ENCODE results near the gene CMTM1. TPM values are rescaled to one million over a fixed set of nuclear protein-coding genes. Genes with fewer than 3 reads are reported as not detected.

Gene CMTM1
- polyA plus RNA-seq, 1 donor (not counting 4 experiments of a cell fraction or from before 2014, with no cell fraction given), result 0.24 TPM

- H3K27ac ChIP-seq (ENCODE audit: control insufficient read depth, insufficient read depth, low read length), result no peak overlapping the region
Observed at GRCh38 chr16:66524601-66525164, 41.6 kb upstream of the CMTM1 start.

GRCh38 chr16:66525396-66526180 is 40.7 kb upstream of the CMTM1 start:
- no peak overlapping the region for H2AFZ ChIP-seq (ENCODE audit: control insufficient read depth, low read length)
- H3K9me3 ChIP-seq (ENCODE audit: control insufficient read depth, low read depth, low read length), result no peaks in the 10 kb centered on the region
- DNase-seq (ENCODE audit: low read depth, low spot score) (no peak), FAIRE-seq (no peak)
- H3K4me2 ChIP-seq (ENCODE audit: control insufficient read depth, extremely low read depth, insufficient read depth, low read depth, low read length), result no peak overlapping the region
- TF ChIP-seq CTCF (optimal IDR thresholded peaks at IDR 0.05 in 1 of 3, IDR thresholded peaks at IDR 0.05 in 1 of 3, conservative IDR thresholded peaks at IDR 0.05 in 1 of 3; ENCODE audit: extremely low read depth in 1 of 3, insufficient read depth in 2 of 3, low read length in 3 of 3) (no peak), EZH2 (IDR thresholded peaks at IDR 0.05; ENCODE audit: low read length) (no peak)
- no peak overlapping the region for H3K4me3 ChIP-seq (ENCODE audit: control insufficient read depth in 2 of 3, extremely low read depth in 1 of 3, insufficient read depth in 2 of 3, low read depth in 1 of 3, low read length in 3 of 3)
- no peaks in the 10 kb centered on the region for H3K79me2 ChIP-seq (ENCODE audit: control insufficient read depth, insufficient read depth, low read length)
- dilution Hi-C loops (cut with MboI; ENCODE audit: extremely low pct_ligation_motif_present, low sequenced_read_pairs), result no loop called here
- no peaks in the 10 kb centered on the region for H4K20me1 ChIP-seq (ENCODE audit: control insufficient read depth, extremely low read depth, insufficient read depth, low read length)
- H3K27me3 ChIP-seq (ENCODE audit: control insufficient read depth, extremely low read depth, insufficient read depth, low read length), result no peaks in the 10 kb centered on the region
- H3K9ac ChIP-seq (ENCODE audit: control insufficient read depth, extremely low read depth, insufficient read depth, low read length), result no peak overlapping the region
- no peak overlapping the region for H3K27ac ChIP-seq (ENCODE audit: control insufficient read depth, insufficient read depth, low read length)
- peaks cover 3% of the 10 kb centered on the region for H3K9me1 ChIP-seq (ENCODE audit: control insufficient read depth, extremely low read depth, insufficient read depth, low read length)
- H3K4me1 ChIP-seq (ENCODE audit: control insufficient read depth, extremely low read depth, insufficient read depth, low read length), result peaks cover 25% of the 10 kb centered on the region
- H3K36me3 ChIP-seq (ENCODE audit: control insufficient read depth in 2 of 2, extremely low read depth in 1 of 2, insufficient read depth in 2 of 2, low read length in 2 of 2), result peaks cover 8 to 13% of the 10 kb centered on the region in 2 experiments

More at GRCh38 chr16:66524601-66525164, 41.6 kb upstream of the CMTM1 start:
- DNase-seq (ENCODE audit: low read depth, low spot score) (no peak), FAIRE-seq (no peak)
- H3K4me2 ChIP-seq (ENCODE audit: control insufficient read depth, extremely low read depth, insufficient read depth, low read depth, low read length), result no peak overlapping the region
- no peaks in the 10 kb centered on the region for H3K27me3 ChIP-seq (ENCODE audit: control insufficient read depth, extremely low read depth, insufficient read depth, low read length)
- H4K20me1 ChIP-seq (ENCODE audit: control insufficient read depth, extremely low read depth, insufficient read depth, low read length), result no peaks in the 10 kb centered on the region
- dilution Hi-C loops (cut with MboI; ENCODE audit: extremely low pct_ligation_motif_present, low sequenced_read_pairs), result no loop called here
- H3K4me3 ChIP-seq (ENCODE audit: control insufficient read depth in 2 of 3, extremely low read depth in 1 of 3, insufficient read depth in 2 of 3, low read depth in 1 of 3, low read length in 3 of 3), result no peak overlapping the region
- H3K9me3 ChIP-seq (ENCODE audit: control insufficient read depth, low read depth, low read length), result no peaks in the 10 kb centered on the region
- H3K36me3 ChIP-seq (ENCODE audit: control insufficient read depth in 2 of 2, extremely low read depth in 1 of 2, insufficient read depth in 2 of 2, low read length in 2 of 2), result peaks cover 8 to 13% of the 10 kb centered on the region in 2 experiments
- H3K9ac ChIP-seq (ENCODE audit: control insufficient read depth, extremely low read depth, insufficient read depth, low read length), result no peak overlapping the region
- peaks cover 3% of the 10 kb centered on the region for H3K9me1 ChIP-seq (ENCODE audit: control insufficient read depth, extremely low read depth, insufficient read depth, low read length)
- H3K4me1 ChIP-seq (ENCODE audit: control insufficient read depth, extremely low read depth, insufficient read depth, low read length), result peaks cover 28% of the 10 kb centered on the region
- no peak overlapping the region for H2AFZ ChIP-seq (ENCODE audit: control insufficient read depth, low read length)
- TF ChIP-seq CTCF (optimal IDR thresholded peaks at IDR 0.05 in 1 of 3, IDR thresholded peaks at IDR 0.05 in 1 of 3, conservative IDR thresholded peaks at IDR 0.05 in 1 of 3; ENCODE audit: extremely low read depth in 1 of 3, insufficient read depth in 2 of 3, low read length in 3 of 3), result no peak
- TF ChIP-seq EZH2 (IDR thresholded peaks at IDR 0.05; ENCODE audit: low read length), result no peak
- no peaks in the 10 kb centered on the region for H3K79me2 ChIP-seq (ENCODE audit: control insufficient read depth, insufficient read depth, low read length)
